ENCODE results near the gene TLE6.

- TF ChIP-seq POLR2A (IDR thresholded peaks at IDR 0.05): no peak
- TF ChIP-seq, protein P1, sequence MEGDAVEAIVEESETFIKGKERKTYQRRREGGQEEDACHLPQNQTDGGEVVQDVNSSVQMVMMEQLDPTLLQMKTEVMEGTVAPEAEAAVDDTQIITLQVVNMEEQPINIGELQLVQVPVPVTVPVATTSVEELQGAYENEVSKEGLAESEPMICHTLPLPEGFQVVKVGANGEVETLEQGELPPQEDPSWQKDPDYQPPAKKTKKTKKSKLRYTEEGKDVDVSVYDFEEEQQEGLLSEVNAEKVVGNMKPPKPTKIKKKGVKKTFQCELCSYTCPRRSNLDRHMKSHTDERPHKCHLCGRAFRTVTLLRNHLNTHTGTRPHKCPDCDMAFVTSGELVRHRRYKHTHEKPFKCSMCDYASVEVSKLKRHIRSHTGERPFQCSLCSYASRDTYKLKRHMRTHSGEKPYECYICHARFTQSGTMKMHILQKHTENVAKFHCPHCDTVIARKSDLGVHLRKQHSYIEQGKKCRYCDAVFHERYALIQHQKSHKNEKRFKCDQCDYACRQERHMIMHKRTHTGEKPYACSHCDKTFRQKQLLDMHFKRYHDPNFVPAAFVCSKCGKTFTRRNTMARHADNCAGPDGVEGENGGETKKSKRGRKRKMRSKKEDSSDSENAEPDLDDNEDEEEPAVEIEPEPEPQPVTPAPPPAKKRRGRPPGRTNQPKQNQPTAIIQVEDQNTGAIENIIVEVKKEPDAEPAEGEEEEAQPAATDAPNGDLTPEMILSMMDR (IDR thresholded peaks at IDR 0.05): no peak
These were observed 57.5 kb downstream of the TLE6 start for GRCh38 chr19:3034656-3035541.

All from lower leg skin (tissue), 3 donors.